K562 (cell line): ENCODE data around the gene ASIP. TPM values are rescaled to one million over a fixed set of nuclear protein-coding genes. Genes with fewer than 3 reads are reported as not detected.

Experiments
- ARNT ChIP-seq, 2 experiments: fragments of 450-650 bp; IDR thresholded peaks; 2 replicates each; pipeline ENCODE4 v1.6.1; 2016; ENCODE audit warnings: mild to moderate bottlenecking in 1 of 2
- CBFB ChIP-seq: sonication (generic); formaldehyde crosslinking; IDR thresholded peaks from 2 replicates; pipeline ENCODE4 v1.4.0; 2020; ENCODE audit warnings: mild to moderate bottlenecking, missing genetic modification reagents
- CHAMP1 ChIP-seq: fragments of 450-650 bp; IDR thresholded peaks from 2 replicates; pipeline ENCODE4 v1.6.1; 2016; ENCODE audit warnings: mild to moderate bottlenecking
- GABPB1 ChIP-seq: sonication (generic); formaldehyde crosslinking; IDR thresholded peaks from 2 replicates; pipeline ENCODE4 v1.8.0; 2022; ENCODE audit warnings: mild to moderate bottlenecking, missing genetic modification reagents
- GATA2 ChIP-seq: sonication (generic); formaldehyde crosslinking; IDR thresholded peaks from 2 replicates; pipeline ENCODE4 v1.4.0; 2020; ENCODE audit warnings: mild to moderate bottlenecking, missing genetic modification reagents
- LCOR ChIP-seq: sonication (generic); formaldehyde crosslinking; IDR thresholded peaks from 2 replicates; pipeline ENCODE4 v1.8.0; 2022; ENCODE audit warnings: mild to moderate bottlenecking, missing genetic modification reagents
- NR2C2 ChIP-seq, 2 experiments: fragments of 200-800 bp in 1 of 2; sonication (Bioruptor generic) in 1 of 2; sonication (generic) in 1 of 2; formaldehyde crosslinking in 1 of 2; IDR thresholded peaks; 2 replicates each; pipeline versions ENCODE4 v1.6.1 to v1.8.0; 2016 to 2022; ENCODE audit warnings: mild to moderate bottlenecking in 1 of 2, missing compliant biosample characterization in 1 of 2, missing genetic modification characterization in 1 of 2, missing genetic modification reagents in 1 of 2
- RB1 ChIP-seq: fragments of 450-650 bp; IDR thresholded peaks from 2 replicates; pipeline ENCODE4 v1.6.1; 2017; ENCODE audit warnings: low read depth, mild to moderate bottlenecking
- SMAD4 ChIP-seq: fragments of 250-450 bp; sonication (Bioruptor Pico); conservative IDR thresholded peaks from 2 replicates; pipeline ENCODE4 v1.8.0; 2021; ENCODE audit warnings: inconsistent platforms, mild to moderate bottlenecking, moderate library complexity
- SREBF2 ChIP-seq: sonication (generic); formaldehyde crosslinking; IDR thresholded peaks from 2 replicates; pipeline ENCODE4 v1.4.0; 2020; ENCODE audit warnings: mild to moderate bottlenecking, missing genetic modification reagents
- YBX1 ChIP-seq: fragments of 450-650 bp; IDR thresholded peaks from 2 replicates; pipeline ENCODE4 v1.7.1; 2016; ENCODE audit warnings: mild to moderate bottlenecking
- ZNF57 ChIP-seq: fragments of 450-650 bp; formaldehyde crosslinking; IDR thresholded peaks from 2 replicates; pipeline ENCODE4 v1.4.0; 2020; ENCODE audit warnings: mild to moderate bottlenecking, moderate library complexity
- polyA plus RNA-seq, 8 experiments: library from polyadenylated mRNA; depleted of rRNA in 4 of 8; stranded (reverse) in 5 of 8; unstranded in 3 of 8; fragments of >200 nt; fragmentation: Nextera tagmentation in 2 of 8; fragmentation: Illumina TruSeq in 1 of 8; extraction: Ambion mirVana in 2 of 8; extraction: Trizol in 1 of 8; gene quantifications; 2 replicates each; pipeline versions ENCODE4 v1.2.1 to v1.2.3, GENCODE V29; 2011 to 2014; ENCODE audit warnings: inconsistent platforms in 1 of 8, missing spikeins in 1 of 8
- total RNA-seq, 7 experiments: library from RNA; depleted of rRNA in 6 of 7; stranded (reverse); fragments of >200 nt in 6 of 7; fragmentation: Illumina TruSeq in 2 of 7; extraction: Trizol in 2 of 7; gene quantifications; 2 replicates each; pipeline versions ENCODE4 v1.2.1 to v1.2.3, GENCODE V29; 2011 to 2021; ENCODE audit warnings: low replicate concordance in 1 of 7

ASIP gene
- total and polyA plus RNA-seq, 9 of the 15 experiments (the other 6 are each of a cell fraction or from before 2014, with no cell fraction given) = not detected

- TF ChIP-seq LCOR (CRISPR knock-in tag) (0 out of 2 replicates have a peak, but pooled peaks have one; percentile 49), SREBF2 (CRISPR knock-in tag) (0 out of 2 replicates have a peak, but pooled peaks have one; percentile 89), NR2C2 (CRISPR knock-in tag; IDR thresholded peaks at IDR 0.05) (no peak), NR2C2 (tag; IDR thresholded peaks at IDR 0.05) (peak; percentile 42; the same call in 1 of the 2 replicates), CHAMP1 (0 out of 2 replicates have a peak, but pooled peaks have one; percentile 31), YBX1 (no peak), RB1 (peak; percentile 87), ZNF57 (CRISPR knock-in tag) (no peak), ARNT (IDR thresholded peaks at IDR 0.05) (0 out of 4 replicates have a peak, but pooled peaks of 1 of the 2 experiments have one; percentile 41), SMAD4 (CRISPR knock-in tag) (peak; percentile 59; the same call in 1 of the 2 replicates), GABPB1 (CRISPR knock-in tag) (peak; percentile 58; the same call in 1 of the 2 replicates), GATA2 (CRISPR knock-in tag) (peak; percentile 43; the same call in 1 of the 2 replicates), CBFB (CRISPR knock-in tag) (peak; percentile 68; the same call in 1 of the 2 replicates)
Measured at GRCh38 chr20:34312544-34313217, 71.5 kb downstream of the ASIP start (continued).
